Astrocyte (in vitro differentiated cells and primary cell): ENCODE results near the gene EFTUD2. TPM values are rescaled to one million over a fixed set of nuclear protein-coding genes. Genes with fewer than 3 reads are reported as not detected.

Source experiments
- DNase-seq: peaks from one replicate; pipeline ENCODE4 v3.0.0-alpha.2; 2010; ENCODE audit warnings: low read depth
- FAIRE-seq: peaks from 2 replicates; lab custom pipeline; 2011; peaks lifted over from hg19 to GRCh38; lab: Jason Lieb, UNC
- H2AFZ ChIP-seq: 2 replicates; pipeline ENCODE4 v1.6.0; 2012; ENCODE audit warnings: low read depth, low read length, inconsistent platforms
- H3K27ac ChIP-seq: 2 replicates; pipeline ENCODE4 v1.5.1; 2011; ENCODE audit warnings: low read depth, low read length, inconsistent platforms
- H3K27me3 ChIP-seq: 2 replicates; pipeline ENCODE4 v1.6.0; 2011; ENCODE audit warnings: low read length, inconsistent platforms; ENCODE audit not compliant: insufficient read depth
- H3K36me3 ChIP-seq: 2 replicates; pipeline ENCODE4 v1.5.1; 2011; ENCODE audit warnings: low read length, inconsistent platforms; ENCODE audit not compliant: insufficient read depth
- H3K4me1 ChIP-seq: 2 replicates; pipeline ENCODE4 v1.5.1; 2011; ENCODE audit warnings: low read length, inconsistent platforms; ENCODE audit not compliant: insufficient read depth
- H3K4me2 ChIP-seq: 2 replicates; pipeline ENCODE4 v1.6.0; 2012; ENCODE audit warnings: low read length, inconsistent platforms
- H3K4me3 ChIP-seq: 2 replicates; pipeline ENCODE4 v1.5.1; 2011; ENCODE audit warnings: low read depth, mild to moderate bottlenecking, low read length, inconsistent platforms; ENCODE audit not compliant: insufficient read depth
- H3K79me2 ChIP-seq: 2 replicates; pipeline ENCODE4 v1.6.0; 2012; ENCODE audit warnings: mild to moderate bottlenecking, low read length, inconsistent platforms; ENCODE audit not compliant: insufficient read depth
- H3K9ac ChIP-seq: 2 replicates; pipeline ENCODE4 v1.6.0; 2012; ENCODE audit warnings: mild to moderate bottlenecking, low read length, inconsistent platforms
- H3K9me3 ChIP-seq: 2 replicates; pipeline ENCODE4 v1.5.1; 2012; ENCODE audit warnings: low read depth, mild to moderate bottlenecking, low read length, inconsistent platforms; ENCODE audit not compliant: insufficient read depth
- H4K20me1 ChIP-seq: 2 replicates; pipeline ENCODE4 v1.6.0; 2012; ENCODE audit warnings: low read length, inconsistent platforms; ENCODE audit not compliant: insufficient read depth
- H3K27ac Mint-ChIP-seq: one replicate; pipeline ENCODE4 v1.8.0; 2021; ENCODE audit warnings: mild to moderate bottlenecking, mixed read lengths; ENCODE audit not compliant: unreplicated experiment
- H3K27me3 Mint-ChIP-seq: one replicate; pipeline ENCODE4 v1.8.0; 2021; ENCODE audit warnings: low read depth, mixed read lengths; ENCODE audit not compliant: unreplicated experiment
- H3K36me3 Mint-ChIP-seq: one replicate; pipeline ENCODE4 v1.8.0; 2021; ENCODE audit warnings: low read depth, mixed read lengths; ENCODE audit not compliant: unreplicated experiment
- H3K4me1 Mint-ChIP-seq: one replicate; pipeline ENCODE4 v1.8.0; 2021; ENCODE audit warnings: low read depth, mixed read lengths; ENCODE audit not compliant: unreplicated experiment
- H3K4me3 Mint-ChIP-seq: one replicate; pipeline ENCODE4 v1.8.0; 2021; ENCODE audit warnings: mild to moderate bottlenecking, moderate library complexity, mixed read lengths; ENCODE audit not compliant: unreplicated experiment
- H3K9me3 Mint-ChIP-seq: one replicate; pipeline ENCODE4 v1.8.0; 2021; ENCODE audit warnings: mild to moderate bottlenecking, mixed read lengths; ENCODE audit not compliant: unreplicated experiment
- EZH2 ChIP-seq: IDR thresholded peaks from 2 replicates; pipeline ENCODE4 v1.6.1; 2012; ENCODE audit warnings: mild to moderate bottlenecking, low read length, inconsistent platforms; ENCODE audit not compliant: insufficient read depth
- microRNA-seq: library from miRNA; unstranded; fragments of <30 nt; microRNA quantifications from one replicate; pipeline ENCODE4 v1.2.0, GENCODE V29; 2020
- total RNA-seq: library from RNA; stranded (reverse); gene quantifications from 2 replicates; pipeline ENCODE4 v1.2.1, GENCODE V29; 2021
- TF ChIP-seq, protein P1 (sequence below): IDR thresholded peaks from 2 replicates; pipeline ENCODE4 v1.5.1; 2011; ENCODE audit warnings: low read depth, mild to moderate bottlenecking, inconsistent platforms, low read length, moderate library complexity; ENCODE audit not compliant: insufficient read depth

EFTUD2 gene
- total RNA-seq, 1 donor from 2014 or later = 129 TPM

DNA sequence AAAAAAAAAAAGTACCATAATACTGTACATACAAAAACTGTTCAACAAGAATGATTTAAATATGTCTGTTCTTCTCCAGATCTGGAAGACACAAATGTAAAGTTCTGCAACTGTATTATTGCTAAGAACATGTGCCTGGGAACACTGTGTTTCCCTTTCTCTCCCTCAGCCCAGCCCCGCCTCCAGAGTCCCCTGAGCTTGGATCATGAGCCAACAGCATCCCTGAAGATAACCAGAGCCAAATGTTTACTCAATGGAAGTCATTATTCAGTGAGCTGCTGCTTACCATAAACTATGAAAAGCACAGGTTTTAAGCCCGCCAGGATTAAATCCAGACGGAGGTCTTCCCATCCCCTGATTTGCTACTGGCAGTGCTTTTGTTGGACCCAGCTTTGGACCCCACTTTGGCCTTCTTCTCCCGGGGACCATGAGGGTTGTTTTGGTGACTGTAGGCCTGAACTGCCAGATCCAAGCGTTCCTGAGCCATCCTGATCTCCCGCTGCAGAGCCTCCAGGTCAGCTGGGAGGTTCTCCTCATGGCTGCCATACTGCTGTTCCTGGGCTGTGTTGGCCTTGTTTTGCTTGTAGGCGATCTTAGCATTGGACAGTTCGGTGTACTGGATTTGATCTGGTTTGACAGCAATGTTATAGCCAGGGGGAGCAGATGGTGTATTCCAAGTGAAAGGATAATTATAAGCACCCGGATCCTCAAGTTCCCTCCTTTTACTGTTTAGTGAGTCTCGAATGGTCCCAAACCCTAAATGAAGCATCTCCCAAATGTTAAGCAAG lies 94.7 kb downstream of the EFTUD2 start:
- Mint-ChIP-seq H3K4me1 (peaks cover 11% of the 10 kb centered on the region), H3K27ac (no peak overlapping the region), H3K4me3 (no peak overlapping the region), H3K27me3 (no peaks in the 10 kb centered on the region), H3K36me3 (peaks cover 14% of the 10 kb centered on the region), H3K9me3 (no peaks in the 10 kb centered on the region)
- FAIRE-seq = no peak
- TF ChIP-seq, protein P1, sequence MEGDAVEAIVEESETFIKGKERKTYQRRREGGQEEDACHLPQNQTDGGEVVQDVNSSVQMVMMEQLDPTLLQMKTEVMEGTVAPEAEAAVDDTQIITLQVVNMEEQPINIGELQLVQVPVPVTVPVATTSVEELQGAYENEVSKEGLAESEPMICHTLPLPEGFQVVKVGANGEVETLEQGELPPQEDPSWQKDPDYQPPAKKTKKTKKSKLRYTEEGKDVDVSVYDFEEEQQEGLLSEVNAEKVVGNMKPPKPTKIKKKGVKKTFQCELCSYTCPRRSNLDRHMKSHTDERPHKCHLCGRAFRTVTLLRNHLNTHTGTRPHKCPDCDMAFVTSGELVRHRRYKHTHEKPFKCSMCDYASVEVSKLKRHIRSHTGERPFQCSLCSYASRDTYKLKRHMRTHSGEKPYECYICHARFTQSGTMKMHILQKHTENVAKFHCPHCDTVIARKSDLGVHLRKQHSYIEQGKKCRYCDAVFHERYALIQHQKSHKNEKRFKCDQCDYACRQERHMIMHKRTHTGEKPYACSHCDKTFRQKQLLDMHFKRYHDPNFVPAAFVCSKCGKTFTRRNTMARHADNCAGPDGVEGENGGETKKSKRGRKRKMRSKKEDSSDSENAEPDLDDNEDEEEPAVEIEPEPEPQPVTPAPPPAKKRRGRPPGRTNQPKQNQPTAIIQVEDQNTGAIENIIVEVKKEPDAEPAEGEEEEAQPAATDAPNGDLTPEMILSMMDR = no peak
- no peak for TF ChIP-seq EZH2
- no peaks in the 10 kb centered on the region for H3K27me3 ChIP-seq
- H4K20me1 ChIP-seq = peaks cover 27% of the 10 kb centered on the region
- H3K4me3 ChIP-seq = no peak overlapping the region
- peaks cover 11% of the 10 kb centered on the region for H3K4me1 ChIP-seq
- H2AFZ ChIP-seq = no peak overlapping the region
- no peak overlapping the region for H3K4me2 ChIP-seq
- no peak for DNase-seq
- no peak overlapping the region for H3K9ac ChIP-seq
- H3K79me2 ChIP-seq = peaks cover 82% of the 10 kb centered on the region
- no peaks in the 10 kb centered on the region for H3K9me3 ChIP-seq
- H3K27ac ChIP-seq = no peak overlapping the region
- H3K36me3 ChIP-seq = peaks cover 24% of the 10 kb centered on the region

DNA sequence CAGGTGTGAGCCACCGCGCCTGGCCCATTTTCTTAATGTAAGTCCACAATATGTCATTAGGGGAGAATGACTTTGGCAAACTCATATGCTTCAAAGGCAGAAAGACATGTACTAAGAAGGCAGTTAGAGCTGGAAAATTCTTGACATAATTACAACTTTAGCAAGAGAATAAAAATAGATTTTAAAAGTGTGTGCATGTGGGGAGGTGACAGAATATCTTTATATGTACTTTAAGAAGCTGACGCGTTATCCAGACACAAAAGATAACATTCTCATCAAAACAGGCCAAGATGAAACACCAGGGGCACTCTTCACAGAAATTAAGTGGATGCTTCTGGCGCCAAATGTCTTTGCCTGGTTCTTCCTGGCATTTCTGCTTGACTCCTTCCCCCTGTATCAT lies 97.4 kb downstream of the EFTUD2 start:
- Mint-ChIP-seq H3K4me3 (no peak overlapping the region), H3K9me3 (no peaks in the 10 kb centered on the region), H3K36me3 (peaks cover 14% of the 10 kb centered on the region), H3K4me1 (peaks cover 11% of the 10 kb centered on the region), H3K27ac (no peak overlapping the region), H3K27me3 (no peaks in the 10 kb centered on the region)
- TF ChIP-seq, protein P1 = no peak
- no peak for TF ChIP-seq EZH2
- peaks cover 27% of the 10 kb centered on the region for H3K36me3 ChIP-seq
- H3K27ac ChIP-seq = no peak overlapping the region
- peaks cover 56% of the 10 kb centered on the region for H3K79me2 ChIP-seq
- H4K20me1 ChIP-seq = peaks cover 8% of the 10 kb centered on the region
- H3K9me3 ChIP-seq = no peaks in the 10 kb centered on the region
- peaks cover 9% of the 10 kb centered on the region for H3K4me1 ChIP-seq
- DNase-seq (no peak), FAIRE-seq (no peak)
- H3K9ac ChIP-seq = no peak overlapping the region
- H2AFZ ChIP-seq = no peak overlapping the region
- no peak overlapping the region for H3K4me2 ChIP-seq
- H3K27me3 ChIP-seq = no peaks in the 10 kb centered on the region
- no peak overlapping the region for H3K4me3 ChIP-seq

Small RNAs within 50 kb of the gene (microRNA-seq; reads per million reads assigned to microRNA genes)
- 2.2 reads per million for gene MIR6783

Other genes with a start within 250 kb of the EFTUD2 start
- 0.45 and 0.55 TPM in 2 replicates for gene MEIOC, start 243.0 kb downstream of the EFTUD2 start, total RNA-seq
- 29.3 and 31.9 TPM in 2 replicates for gene CCDC43, start 209.7 kb downstream of the EFTUD2 start, total RNA-seq
- 7.5 and 9.5 TPM in 2 replicates for gene DBF4B, start 190.8 kb downstream of the EFTUD2 start, total RNA-seq
- 0.43 and 0.65 TPM in 2 replicates for gene ADAM11, start 140.5 kb downstream of the EFTUD2 start, total RNA-seq
- 28.0 and 38.4 TPM in 2 replicates for gene GJC1, start 69.2 kb downstream of the EFTUD2 start, total RNA-seq
- gene HIGD1B, start 51.6 kb downstream of the EFTUD2 start, total RNA-seq = not detected in 2 replicates
- gene GFAP, start 16.1 kb upstream of the EFTUD2 start, total RNA-seq = 0.22 TPM in 1 of 2 replicates, not detected in the other
- 0.82 and 1.8 TPM in 2 replicates for gene KIF18B, start 48.3 kb upstream of the EFTUD2 start, total RNA-seq
- not detected in 2 replicates for gene C1QL1, start 68.9 kb upstream of the EFTUD2 start, total RNA-seq
- 34.8 and 43.3 TPM in 2 replicates for gene DCAKD, start 152.2 kb upstream of the EFTUD2 start, total RNA-seq
- gene NMT1, start 161.9 kb upstream of the EFTUD2 start, total RNA-seq = 114 and 130 TPM in 2 replicates
- gene PLCD3, start 233.1 kb upstream of the EFTUD2 start, total RNA-seq = 76.5 and 92.0 TPM in 2 replicates
- gene ACBD4, start 236.2 kb upstream of the EFTUD2 start, total RNA-seq = 3.9 and 4.7 TPM in 2 replicates
- 44.5 and 46.6 TPM in 2 replicates for gene HEXIM1, start 249.0 kb upstream of the EFTUD2 start, total RNA-seq